HUES6 (cell line): ENCODE measurements around the gene MFGE8.
"Not testable (repeated sequence)": the region's sequence is repeated elsewhere in the genome, so short reads cannot be mapped to it uniquely, and the experiment has no call there.

Experiments used
- H3K27ac ChIP-seq: 2 replicates; pipeline ENCODE4 v1.7.0; 2013; ENCODE audit warnings: low read depth, mild to moderate bottlenecking, low read length, inconsistent platforms
- H3K27me3 ChIP-seq: 2 replicates; pipeline ENCODE4 v1.6.1; 2013; ENCODE audit warnings: low read length; ENCODE audit not compliant: control insufficient read depth, insufficient read depth
- H3K36me3 ChIP-seq: 2 replicates; pipeline ENCODE4 v1.6.1; 2013; ENCODE audit warnings: low read length; ENCODE audit not compliant: control insufficient read depth, insufficient read depth
- H3K4me1 ChIP-seq: 2 replicates; pipeline ENCODE4 v1.6.1; 2013; ENCODE audit warnings: low read length; ENCODE audit not compliant: control insufficient read depth, insufficient read depth
- H3K4me3 ChIP-seq: 2 replicates; pipeline ENCODE4 v1.5.1; 2013; ENCODE audit warnings: low read depth, low read length
- H3K9ac ChIP-seq: one replicate; pipeline ENCODE4 v1.6.1; 2013; ENCODE audit warnings: mild to moderate bottlenecking, low read length
- H3K9me3 ChIP-seq: 2 replicates; pipeline ENCODE4 v1.6.1; 2013; ENCODE audit warnings: low read depth, low read length; ENCODE audit not compliant: control insufficient read depth, insufficient read depth

MFGE8 gene

GRCh38 chr15:88934449-88934848, 21.3 kb upstream of the MFGE8 start:
- H3K27ac ChIP-seq, H3K4me3 ChIP-seq, H3K36me3 ChIP-seq, H3K4me1 ChIP-seq, H3K27me3 ChIP-seq, H3K9ac ChIP-seq: not testable (repeated sequence)
- H3K9me3 ChIP-seq = peaks cover 28% of the 10 kb centered on the region

GRCh38 chr15:88932875-88933330, 19.7 kb upstream of the MFGE8 start:
- H3K9me3 ChIP-seq = peaks cover 34% of the 10 kb centered on the region
- H3K4me1 ChIP-seq = no peaks in the 10 kb centered on the region

GRCh38 chr15:88932271-88932874, 19.2 kb upstream of the MFGE8 start:
- Histone ChIP-seq H3K9me3 (peaks cover 38% of the 10 kb centered on the region), H3K4me1 (no peaks in the 10 kb centered on the region), H3K9ac (no peak overlapping the region), H3K27me3 (no peaks in the 10 kb centered on the region), H3K36me3 (no peaks in the 10 kb centered on the region), H3K27ac (no peak overlapping the region), H3K4me3 (no peak overlapping the region)

More at GRCh38 chr15:88932875-88933330, 19.7 kb upstream of the MFGE8 start:
- Histone ChIP-seq H3K27ac (no peak overlapping the region), H3K4me3 (no peak overlapping the region), H3K27me3 (no peaks in the 10 kb centered on the region), H3K9ac (no peak overlapping the region), H3K36me3 (no peaks in the 10 kb centered on the region)

GRCh38 chr15:88930579-88930978, 17.4 kb upstream of the MFGE8 start:
- Histone ChIP-seq H3K36me3 (no peaks in the 10 kb centered on the region), H3K9ac (no peak overlapping the region), H3K27me3 (no peaks in the 10 kb centered on the region), H3K27ac (no peak overlapping the region), H3K4me3 (no peak overlapping the region), H3K9me3 (peaks cover 37% of the 10 kb centered on the region), H3K4me1 (no peaks in the 10 kb centered on the region)

GRCh38 chr15:88929358-88930098, 16.3 kb upstream of the MFGE8 start:
- not testable (repeated sequence) for H3K27ac ChIP-seq, H3K9ac ChIP-seq, H3K36me3 ChIP-seq, H3K27me3 ChIP-seq, H3K4me3 ChIP-seq, H3K4me1 ChIP-seq
- peaks cover 28% of the 10 kb centered on the region for H3K9me3 ChIP-seq

GRCh38 chr15:88928192-88928591, 15.0 kb upstream of the MFGE8 start:
- H3K9ac ChIP-seq, H3K27ac ChIP-seq, H3K4me3 ChIP-seq, H3K4me1 ChIP-seq, H3K36me3 ChIP-seq, H3K27me3 ChIP-seq: not testable (repeated sequence)
- peaks cover 20% of the 10 kb centered on the region for H3K9me3 ChIP-seq

GRCh38 chr15:88925648-88926047, 12.5 kb upstream of the MFGE8 start:
- not testable (repeated sequence) for H3K4me3 ChIP-seq, H3K27ac ChIP-seq, H3K36me3 ChIP-seq, H3K4me1 ChIP-seq, H3K27me3 ChIP-seq, H3K9ac ChIP-seq
- H3K9me3 ChIP-seq = peaks cover 20% of the 10 kb centered on the region

- H3K9me3 ChIP-seq, H3K27ac ChIP-seq, H3K9ac ChIP-seq, H3K27me3 ChIP-seq, H3K36me3 ChIP-seq, H3K4me1 ChIP-seq, H3K4me3 ChIP-seq: not testable (repeated sequence)
Measured at GRCh38 chr15:88920892-88921435, 7.8 kb upstream of the MFGE8 start.

GRCh38 chr15:88920186-88920891, 7.2 kb upstream of the MFGE8 start:
- Histone ChIP-seq H3K4me1 (no peaks in the 10 kb centered on the region), H3K27me3 (no peaks in the 10 kb centered on the region), H3K4me3 (no peak overlapping the region), H3K27ac (no peak overlapping the region), H3K9ac (no peak overlapping the region), H3K36me3 (no peaks in the 10 kb centered on the region), H3K9me3 (peaks cover 3% of the 10 kb centered on the region; the same call in 1 of the 2 replicates)

- H3K9me3 ChIP-seq = no peaks in the 10 kb centered on the region
- H3K9ac ChIP-seq = no peak overlapping the region
- no peaks in the 10 kb centered on the region for H3K27me3 ChIP-seq
- H3K27ac ChIP-seq = no peak overlapping the region
- no peaks in the 10 kb centered on the region for H3K4me1 ChIP-seq
- no peaks in the 10 kb centered on the region for H3K36me3 ChIP-seq
- H3K4me3 ChIP-seq = no peak overlapping the region
Measured at GRCh38 chr15:88918738-88919137, 5.6 kb upstream of the MFGE8 start.

- Histone ChIP-seq H3K4me1 (no peaks in the 10 kb centered on the region), H3K27me3 (no peaks in the 10 kb centered on the region), H3K9ac (no peak overlapping the region), H3K4me3 (no peak overlapping the region), H3K27ac (no peak overlapping the region), H3K36me3 (no peaks in the 10 kb centered on the region), H3K9me3 (no peaks in the 10 kb centered on the region)
Measured at GRCh38 chr15:88917760-88918159, 4.6 kb upstream of the MFGE8 start.
